ENCODE results near the gene GRXCR2.
"Not testable (repeated sequence)": the region's sequence is repeated elsewhere in the genome, so short reads cannot be mapped to it uniquely, and the experiment has no call there.

The GRXCR2 gene

DNA sequence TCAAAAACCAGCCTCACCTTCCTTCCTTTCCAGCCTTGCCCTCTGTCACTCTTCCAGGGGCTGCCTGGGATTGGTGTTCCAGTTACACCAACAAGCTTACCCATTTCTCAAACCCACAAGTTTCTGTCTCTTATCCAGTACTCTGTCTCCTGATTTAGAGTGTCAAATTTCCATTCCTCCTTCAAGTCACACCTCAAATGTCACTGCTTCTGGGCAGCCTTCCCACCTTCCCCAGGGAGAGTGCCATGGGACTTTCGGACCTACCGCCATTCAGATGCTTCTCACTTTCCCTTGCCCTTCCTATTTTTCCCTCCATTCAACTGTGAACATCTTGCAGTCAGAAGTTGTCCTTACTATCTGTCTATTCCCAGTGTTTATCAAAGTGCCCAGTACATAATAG lies 2.0 kb upstream of the GRXCR2 start:
- DNase-seq, result no peak

DNA sequence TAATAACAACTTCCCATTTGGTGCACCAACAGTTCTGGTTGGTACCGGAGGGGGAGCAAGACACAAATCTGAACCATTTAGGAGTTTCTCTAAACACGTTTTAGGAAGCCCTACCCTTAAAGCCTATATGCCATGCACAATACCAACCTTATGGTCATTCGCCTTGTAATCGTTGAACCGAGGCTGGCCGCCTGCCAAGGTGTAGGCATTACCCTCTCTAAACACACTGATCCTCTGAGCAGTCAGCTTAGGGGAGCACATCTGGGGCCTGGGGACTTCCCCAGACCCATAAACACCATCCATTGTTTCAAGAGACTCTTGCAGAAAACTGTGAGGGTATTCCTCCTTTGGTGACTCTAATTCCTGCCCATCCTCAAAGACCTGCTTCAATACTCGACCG lies 328 bp downstream of the GRXCR2 start:
- DNase-seq, result no peak

DNA sequence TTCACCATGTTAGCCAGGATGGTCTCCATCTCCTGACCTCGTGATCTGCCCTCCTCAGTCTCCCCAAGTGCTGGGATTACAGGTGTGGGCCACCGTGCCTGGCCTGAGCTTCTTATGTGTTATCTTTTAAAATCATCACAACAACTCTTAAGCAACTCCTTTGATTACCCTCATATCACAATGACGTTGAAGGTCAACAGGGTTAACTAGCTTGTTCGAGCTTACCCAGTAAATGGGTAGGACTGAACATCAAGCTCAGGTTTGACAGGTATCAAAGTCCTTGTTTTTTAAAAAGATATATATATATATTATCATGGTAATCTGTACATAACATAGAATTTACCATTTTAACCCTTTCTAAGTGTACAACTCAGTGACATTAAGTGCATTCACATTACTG lies 3.1 kb downstream of the GRXCR2 start:
- no peak for DNase-seq

DNA sequence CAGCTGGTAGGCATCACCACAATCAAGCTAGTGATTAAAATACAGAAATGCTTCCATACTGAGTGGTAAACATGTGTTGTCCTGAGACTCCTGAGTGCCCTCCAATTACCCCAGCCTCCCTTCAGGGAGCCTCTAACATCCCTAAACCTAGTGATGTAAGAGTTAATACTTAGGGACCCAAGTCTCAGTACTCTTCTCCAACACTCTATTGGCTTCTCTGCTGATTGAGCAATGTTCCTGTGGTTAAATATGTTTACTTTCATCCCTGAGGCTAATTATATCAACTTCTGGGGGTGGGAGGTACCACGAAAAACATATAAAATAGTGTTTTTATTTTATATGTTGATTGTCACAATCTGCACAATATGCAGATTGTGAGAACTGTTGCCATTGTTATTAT lies 5.0 kb downstream of the GRXCR2 start:
- no peak for DNase-seq

- DNase-seq, result not testable (repeated sequence)
These were observed 8.4 kb downstream of the GRXCR2 start for GRCh38 chr5:145864432-145864831.

DNA sequence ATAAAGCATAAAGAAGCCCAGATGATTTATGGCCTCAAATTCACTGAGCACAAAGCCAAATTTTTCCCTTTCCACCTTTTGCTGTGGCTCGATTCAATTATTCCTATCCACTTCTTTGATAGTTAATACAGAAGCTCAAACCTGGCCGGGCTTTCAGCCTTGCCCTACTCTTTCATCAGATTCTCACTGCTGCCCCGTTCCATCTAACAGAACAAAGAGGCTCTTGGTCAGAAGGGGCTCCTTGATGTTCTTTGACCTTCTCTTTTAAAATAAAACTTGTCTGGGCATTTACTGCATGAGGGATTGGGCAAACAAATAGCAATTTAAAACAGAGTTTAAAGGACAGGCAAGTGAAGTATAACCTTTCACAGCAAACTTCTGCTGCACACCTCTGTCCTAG lies 9.8 kb downstream of the GRXCR2 start:
- no peak for DNase-seq

DNA sequence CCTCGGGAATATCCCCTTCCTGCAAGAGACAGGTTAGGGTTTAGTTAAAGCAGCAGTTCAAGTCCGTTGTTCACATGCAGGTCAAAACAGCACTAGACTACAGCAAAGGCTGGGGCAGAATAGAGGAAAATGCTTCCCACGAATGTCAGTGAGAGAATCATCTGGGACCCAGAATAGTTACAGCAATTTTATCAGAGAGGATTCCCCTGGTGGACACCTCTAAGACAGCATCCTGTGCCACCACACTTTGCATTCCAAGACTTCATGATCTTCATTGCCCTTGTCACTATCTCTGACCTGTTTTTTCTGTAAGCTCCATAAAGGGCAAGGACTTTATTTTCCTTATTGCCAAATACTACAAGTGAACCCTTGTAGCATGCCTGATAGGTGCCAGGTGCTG lies 12.9 kb downstream of the GRXCR2 start:
- DNase-seq, result no peak

- DNase-seq, result no peak
These were observed 13.4 kb downstream of the GRXCR2 start for GRCh38 chr5:145859453-145859852.

DNA sequence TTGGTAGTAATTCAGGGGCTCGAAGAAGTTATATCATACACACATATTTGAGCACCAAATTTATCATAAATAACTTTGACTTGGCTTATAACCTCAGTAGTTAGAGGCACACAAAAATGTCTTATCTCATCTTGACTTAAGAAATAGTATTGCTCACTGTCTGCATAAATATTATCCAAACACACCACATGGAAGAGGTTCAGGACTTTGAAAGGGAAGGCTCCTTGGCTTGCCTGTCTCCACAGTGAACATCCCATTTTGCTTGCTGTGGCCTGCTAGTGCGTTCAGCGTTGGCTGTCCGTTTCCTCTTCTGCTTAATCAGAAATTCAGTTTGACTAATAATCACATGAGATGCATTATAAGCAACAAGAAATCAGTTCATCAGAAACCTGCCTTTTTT lies 13.9 kb downstream of the GRXCR2 start:
- DNase-seq, result no peak

- no peak for DNase-seq
These were observed 16.5 kb downstream of the GRXCR2 start for GRCh38 chr5:145856285-145856818.

DNA sequence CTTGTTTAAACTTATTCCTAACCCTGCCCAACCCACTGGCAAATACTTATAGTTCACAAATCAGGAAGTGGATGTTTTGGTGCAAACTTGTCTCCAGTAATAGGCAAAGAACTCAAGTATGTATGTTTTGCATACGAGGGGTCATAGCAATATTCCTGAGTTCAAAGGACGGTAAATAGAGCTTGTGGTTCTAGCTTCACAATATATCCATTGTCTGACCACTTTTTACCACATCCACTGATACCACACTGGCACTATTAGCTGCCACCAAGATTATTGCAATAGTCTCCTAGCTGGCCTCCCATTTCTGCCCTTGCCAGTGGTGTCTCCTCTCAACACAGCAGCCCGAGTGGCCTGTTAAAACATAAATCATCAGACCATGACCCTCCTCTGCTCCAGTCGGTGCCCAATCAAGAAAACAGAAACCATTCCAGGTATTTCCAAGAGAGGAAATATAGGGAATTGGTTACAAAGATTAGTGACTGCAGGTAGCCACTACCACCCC lies 17.0 kb downstream of the GRXCR2 start:
- DNase-seq, result no peak

DNA sequence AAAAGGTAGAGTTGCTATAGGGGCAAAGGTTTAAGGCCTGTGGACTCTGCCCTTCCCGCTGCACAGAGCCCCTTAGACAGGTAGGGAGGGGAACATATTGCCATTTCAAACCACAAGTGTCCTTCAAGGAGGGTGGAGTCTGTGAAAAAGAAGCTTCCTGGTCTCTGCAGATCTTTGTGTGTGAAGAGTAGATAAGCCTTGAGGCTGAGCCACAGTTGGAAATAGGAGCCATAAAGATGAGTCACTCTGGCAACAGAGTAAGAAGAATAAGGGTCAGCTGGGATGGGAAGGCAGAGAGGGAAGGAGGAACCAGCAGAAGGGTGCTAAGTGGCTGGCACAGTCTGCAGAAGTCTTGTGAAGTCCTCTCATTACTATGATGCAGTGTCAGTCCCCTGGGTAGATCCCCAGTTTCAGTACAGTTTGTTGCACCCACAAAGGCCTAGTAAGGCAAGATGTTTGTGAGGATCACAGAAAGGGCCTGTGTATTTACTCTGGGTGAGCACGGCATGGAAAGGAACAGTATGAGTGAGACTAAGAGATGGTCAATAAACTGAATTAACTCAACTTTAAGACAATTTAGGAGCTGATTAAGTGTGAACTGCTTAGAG lies 18.1 kb downstream of the GRXCR2 start:
- no peak for DNase-seq

- no peak for DNase-seq
These were observed 18.9 kb downstream of the GRXCR2 start for GRCh38 chr5:145853781-145854376.

GRCh38 chr5:145852990-145853389 lies 19.8 kb downstream of the GRXCR2 start:
- DNase-seq, result no peak

DNA sequence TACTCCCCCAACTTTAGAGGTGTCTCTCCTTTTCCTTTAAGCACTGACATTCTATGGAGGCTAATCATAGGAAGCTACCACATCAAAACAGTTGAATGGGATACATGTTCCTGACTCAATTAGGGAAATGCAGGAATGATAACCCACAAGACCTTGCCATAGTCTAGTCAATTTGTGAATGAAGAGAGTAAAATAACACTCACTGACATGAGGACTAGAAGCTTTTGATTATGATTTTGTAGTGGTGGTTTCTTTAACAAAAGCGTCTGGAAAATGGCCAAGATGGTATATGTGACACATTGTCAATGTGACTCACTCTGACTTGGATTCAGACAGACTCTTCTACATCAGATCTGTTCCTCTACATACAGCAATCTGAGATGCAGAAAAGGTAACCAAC lies 24.0 kb downstream of the GRXCR2 start:
- DNase-seq, result no peak

GRCh38 chr5:145847499-145848497 lies 25.0 kb downstream of the GRXCR2 start:
- no peak for DNase-seq

DNA sequence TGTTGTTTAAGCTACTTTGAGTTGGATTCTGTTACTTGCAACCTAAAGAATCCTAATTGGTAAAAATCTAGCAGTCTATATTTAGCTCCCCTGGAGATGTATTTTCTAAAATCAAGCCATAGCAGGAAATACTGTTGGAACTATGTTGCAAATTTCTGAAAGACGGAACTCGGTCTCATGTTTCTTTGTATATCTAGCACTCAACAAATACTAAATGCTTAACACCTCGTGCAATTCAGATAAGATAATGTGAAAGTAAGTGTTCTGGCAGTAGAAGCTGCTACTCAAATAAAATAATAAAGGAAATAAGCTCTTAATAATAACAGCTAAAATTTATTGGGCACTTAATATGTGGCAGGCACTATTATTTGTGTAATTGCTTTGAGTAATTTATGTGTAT lies 26.7 kb downstream of the GRXCR2 start:
- DNase-seq, result no peak

- no peak for DNase-seq
These were observed 31.5 kb downstream of the GRXCR2 start for GRCh38 chr5:145841299-145841698.

DNA sequence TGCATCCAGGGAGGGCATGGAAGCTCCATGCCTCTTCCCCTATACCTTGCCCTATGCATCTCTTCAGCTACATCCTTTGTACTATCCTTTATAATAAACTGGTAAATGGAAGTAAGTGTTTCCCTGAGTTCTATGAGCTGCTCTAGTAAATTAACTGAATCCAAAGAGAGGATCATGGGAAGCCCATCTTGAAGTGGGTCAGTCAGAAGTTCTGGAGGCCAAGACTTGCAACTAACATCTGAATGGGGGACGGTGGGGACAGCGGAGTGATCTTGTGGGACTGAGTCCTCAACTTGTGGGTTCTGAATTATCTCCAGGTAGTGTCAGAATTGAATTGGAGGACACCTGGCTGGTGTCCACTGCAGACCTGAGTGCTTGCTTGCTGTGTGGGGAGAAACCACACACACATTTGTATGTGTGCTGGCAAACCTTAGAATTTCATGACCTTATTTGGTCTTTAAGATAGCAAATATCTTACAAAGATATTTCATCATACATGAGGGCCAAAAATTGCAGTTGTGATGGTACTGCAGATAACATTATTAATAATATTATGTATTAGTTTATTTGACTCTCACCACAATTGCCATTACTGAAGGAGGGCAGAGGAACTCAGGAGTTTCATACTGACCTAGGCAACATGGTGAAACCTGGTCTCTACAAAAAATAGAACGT lies 32.2 kb downstream of the GRXCR2 start:
- DNase-seq, result no peak

DNA sequence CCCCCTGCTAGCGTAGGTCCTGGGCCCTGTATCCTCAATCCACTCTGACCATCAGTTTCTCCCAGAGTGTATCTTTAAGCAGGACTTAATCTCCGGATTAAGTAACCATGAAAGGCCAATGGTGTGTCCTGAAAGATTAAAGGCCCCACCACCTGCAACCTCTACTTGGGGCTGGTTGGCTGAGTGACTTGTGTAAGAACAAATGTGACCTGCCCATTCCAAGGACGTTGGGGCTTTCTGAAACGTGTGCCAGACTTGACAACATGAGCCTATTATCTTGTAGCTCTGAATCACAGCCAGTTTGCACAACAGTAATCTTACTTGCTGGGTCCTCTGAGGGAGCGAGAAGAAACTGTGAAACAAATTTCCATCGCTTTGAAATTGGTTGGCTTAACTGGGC lies 34.5 kb downstream of the GRXCR2 start:
- no peak for DNase-seq

DNA sequence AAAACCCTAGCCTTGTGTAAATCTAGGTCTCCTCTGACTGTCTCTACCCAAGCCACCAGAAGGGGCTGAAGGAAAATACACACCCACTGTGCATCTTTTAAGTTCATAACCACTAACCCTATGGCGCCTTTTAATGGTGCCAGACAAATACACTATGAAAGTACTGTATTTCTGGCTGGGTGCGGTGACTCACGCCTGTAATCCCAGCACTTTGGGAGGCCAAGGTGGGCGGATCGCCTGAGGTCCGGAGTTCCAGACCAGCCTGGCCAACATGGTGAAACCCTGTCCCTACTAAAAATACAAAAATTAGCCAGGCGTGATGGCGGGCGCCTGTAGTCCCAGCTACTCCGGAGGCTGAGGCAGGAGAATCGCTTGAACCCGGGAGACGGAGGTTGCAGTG lies 36.6 kb downstream of the GRXCR2 start:
- DNase-seq, result not testable (repeated sequence)

- no peak for DNase-seq
These were observed 37.0 kb downstream of the GRXCR2 start for GRCh38 chr5:145835848-145836239.
